Stimulated activated CD8-positive, alpha-beta memory T cell treated with anti-CD3 and anti-CD28 coated beads, Interleukin-15, amount 100 ng/mL, for 24 hours (primary cell): ENCODE measurements around the gene MAP3K10.
"Not testable (repeated sequence)": the region's sequence is repeated elsewhere in the genome, so short reads cannot be mapped to it uniquely, and the experiment has no call there.

Experiments used
- DNase-seq: peaks from one replicate; pipeline ENCODE4 v3.0.0-alpha.2; 2020; ENCODE audit warnings: low read depth

MAP3K10 gene

GRCh38 chr19:40217027-40217810 is 26.0 kb downstream of the MAP3K10 start:
- no peak for DNase-seq

- DNase-seq = peak; percentile 8
Observed at GRCh38 chr19:40217934-40218890, 27.0 kb downstream of the MAP3K10 start, which contains the start of gene TTC9B. TTC9B (minus strand) TSS chr19:40218384; CDS start chr19:40218381, 3 bp downstream.

GRCh38 chr19:40219029-40219428 is 27.8 kb downstream of the MAP3K10 start:
- DNase-seq = not testable (repeated sequence)

GRCh38 chr19:40219721-40220276 is 28.6 kb downstream of the MAP3K10 start:
- DNase-seq = no peak

- no peak for DNase-seq
Observed at GRCh38 chr19:40220674-40221073, 29.4 kb downstream of the MAP3K10 start.

- DNase-seq = peak; percentile 16
Observed at GRCh38 chr19:40221858-40222619, 30.8 kb downstream of the MAP3K10 start.

- DNase-seq = no peak
Observed at GRCh38 chr19:40223135-40223822, 32.1 kb downstream of the MAP3K10 start.

GRCh38 chr19:40224342-40225150 is 33.3 kb downstream of the MAP3K10 start:
- DNase-seq = no peak

GRCh38 chr19:40225440-40226305 is 34.4 kb downstream of the MAP3K10 start:
- DNase-seq = no peak

GRCh38 chr19:40228346-40228745 is 37.1 kb downstream of the MAP3K10 start:
- DNase-seq = no peak

GRCh38 chr19:40228863-40229262 is 37.6 kb downstream of the MAP3K10 start:
- DNase-seq = no peak

GRCh38 chr19:40229484-40229883 is 38.3 kb downstream of the MAP3K10 start:
- DNase-seq = no peak

GRCh38 chr19:40229926-40230417 is 38.7 kb downstream of the MAP3K10 start:
- no peak for DNase-seq

GRCh38 chr19:40231057-40231456 is 39.8 kb downstream of the MAP3K10 start:
- DNase-seq = no peak

GRCh38 chr19:40231544-40232424 is 40.6 kb downstream of the MAP3K10 start:
- no peak for DNase-seq

GRCh38 chr19:40232479-40232878 is 41.3 kb downstream of the MAP3K10 start:
- DNase-seq = no peak

- DNase-seq = no peak
Observed at GRCh38 chr19:40232949-40233810, 42.0 kb downstream of the MAP3K10 start.
